Subcutaneous abdominal adipose tissue (tissue), 5 donors: ENCODE measurements around the gene SSTR5.

Experiments
- H3K27ac ChIP-seq: one replicate; pipeline ENCODE4 v1.7.0; 2013; ENCODE audit warnings: low read depth, mild to moderate bottlenecking, inconsistent platforms, low read length, moderate library complexity
- H3K27me3 ChIP-seq, 5 donors: one replicate each; pipeline ENCODE4 v1.7.0; 2013; ENCODE audit warnings: low read length in 5 of 5, inconsistent platforms in 1 of 5; ENCODE audit not compliant: control insufficient read depth in 5 of 5, insufficient read depth in 4 of 5
- H3K36me3 ChIP-seq, 5 donors: one replicate each; pipeline ENCODE4 v1.7.0; 2013; ENCODE audit warnings: low read length in 5 of 5; ENCODE audit not compliant: control insufficient read depth in 5 of 5, insufficient read depth in 5 of 5
- H3K4me1 ChIP-seq, 5 donors: one replicate each; pipeline ENCODE4 v1.7.0; 2013; ENCODE audit warnings: low read length in 5 of 5, mild to moderate bottlenecking in 3 of 5, moderate library complexity in 1 of 5; ENCODE audit not compliant: control insufficient read depth in 5 of 5, insufficient read depth in 5 of 5
- H3K4me3 ChIP-seq, 5 donors: one replicate each; pipeline ENCODE4 v1.7.0; 2013; ENCODE audit warnings: low read length in 5 of 5, low read depth in 1 of 5
- H3K9ac ChIP-seq, 5 donors: one replicate each; pipeline ENCODE4 v1.7.0; 2013; ENCODE audit warnings: low read length in 5 of 5, mild to moderate bottlenecking in 4 of 5, moderate library complexity in 3 of 5
- H3K9me3 ChIP-seq, 5 donors: one replicate each; pipeline ENCODE4 v1.7.0; 2013; ENCODE audit warnings: low read length in 5 of 5; ENCODE audit not compliant: control insufficient read depth in 5 of 5
- donor health status: healthy.
- donor health status: healthy.
- donor health status: healthy.
- donor health status: healthy.
- donor health status: healthy.

SSTR5 gene

GRCh38 chr16:1126586-1126985, 54.0 kb downstream of the SSTR5 start:
- no peak overlapping the region for H3K9ac ChIP-seq
- H3K4me3 ChIP-seq = no peak overlapping the region
- H3K27ac ChIP-seq = no peak overlapping the region
- H3K9me3 ChIP-seq = peaks cover 0 to 5% (median 2%) of the 10 kb centered on the region in 5 donors
- H3K27me3 ChIP-seq = peaks cover 11 to 35% (median 25%) of the 10 kb centered on the region in 5 donors
- H3K4me1 ChIP-seq = no peaks in the 10 kb centered on the region
- H3K36me3 ChIP-seq = no peaks in the 10 kb centered on the region

GRCh38 chr16:1127101-1127500, 54.6 kb downstream of the SSTR5 start:
- Histone ChIP-seq H3K36me3 (no peaks in the 10 kb centered on the region), H3K4me1 (no peaks in the 10 kb centered on the region), H3K27me3 (peaks cover 11 to 36% (median 25%) of the 10 kb centered on the region in 5 donors), H3K27ac (no peak overlapping the region), H3K4me3 (no peak overlapping the region), H3K9ac (no peak overlapping the region), H3K9me3 (peaks cover 0 to 5% (median 2%) of the 10 kb centered on the region in 5 donors)

- peaks cover 18 to 38% (median 26%) of the 10 kb centered on the region in 5 donors for H3K27me3 ChIP-seq
Observed at GRCh38 chr16:1127971-1128715, 55.6 kb downstream of the SSTR5 start.

GRCh38 chr16:1129106-1129960, 56.8 kb downstream of the SSTR5 start:
- no peaks in the 10 kb centered on the region for H3K4me1 ChIP-seq
- no peak overlapping the region for H3K27ac ChIP-seq
- no peak overlapping the region for H3K9ac ChIP-seq
- H3K27me3 ChIP-seq = peaks cover 22 to 42% (median 30%) of the 10 kb centered on the region in 5 donors
- H3K9me3 ChIP-seq = peaks cover 0 to 5% (median 2%) of the 10 kb centered on the region in 5 donors
- H3K4me3 ChIP-seq = no peak overlapping the region
- H3K36me3 ChIP-seq = no peaks in the 10 kb centered on the region

More at GRCh38 chr16:1127971-1128715, 55.6 kb downstream of the SSTR5 start:
- no peak overlapping the region for H3K9ac ChIP-seq
- H3K9me3 ChIP-seq = peaks cover 0 to 5% (median 2%) of the 10 kb centered on the region in 5 donors
- no peaks in the 10 kb centered on the region for H3K36me3 ChIP-seq
- no peak overlapping the region for H3K4me3 ChIP-seq
- H3K27ac ChIP-seq = no peak overlapping the region
- H3K4me1 ChIP-seq = no peaks in the 10 kb centered on the region

- no peaks in the 10 kb centered on the region for H3K36me3 ChIP-seq
- peaks cover 22 to 39% (median 30%) of the 10 kb centered on the region in 5 donors for H3K27me3 ChIP-seq
- H3K4me3 ChIP-seq = no peak overlapping the region
- H3K4me1 ChIP-seq = no peaks in the 10 kb centered on the region
- peaks cover 0 to 5% (median 2%) of the 10 kb centered on the region in 5 donors for H3K9me3 ChIP-seq
- no peak overlapping the region for H3K27ac ChIP-seq
- H3K9ac ChIP-seq = no peak overlapping the region
Observed at GRCh38 chr16:1130382-1130781, 57.8 kb downstream of the SSTR5 start.
